H9 (cell line): ENCODE data around the gene ADAM23. TPM values are rescaled to one million over a fixed set of nuclear protein-coding genes. Genes with fewer than 3 reads are reported as not detected.

Experiments used
- DNase-seq: peaks from one replicate; pipeline ENCODE4 v3.0.0-alpha.2; 2017
- H2AFZ ChIP-seq: one replicate; pipeline ENCODE4 v1.6.1; 2013; ENCODE audit warnings: mild to moderate bottlenecking, low read length, control low read depth, moderate library complexity
- H2AK5ac ChIP-seq: 2 replicates; pipeline ENCODE4 v1.6.1; 2013; ENCODE audit warnings: low read length, control low read depth, mixed read lengths; ENCODE audit not compliant: insufficient read length
- H2BK120ac ChIP-seq: one replicate; pipeline ENCODE4 v1.6.1; 2013; ENCODE audit warnings: low read depth, mild to moderate bottlenecking, low read length, control low read depth, inconsistent platforms; ENCODE audit not compliant: poor library complexity, severe bottlenecking
- H2BK12ac ChIP-seq: 2 replicates; pipeline ENCODE4 v1.6.1; 2013; ENCODE audit warnings: low read length, control low read depth, mixed read lengths, low read depth; ENCODE audit not compliant: insufficient read length
- H2BK15ac ChIP-seq: 2 replicates; pipeline ENCODE4 v1.6.1; 2013; ENCODE audit warnings: low read depth, low read length, control low read depth
- H2BK20ac ChIP-seq: one replicate; pipeline ENCODE4 v1.6.1; 2013; ENCODE audit warnings: low read depth, mild to moderate bottlenecking, low read length, control low read depth, inconsistent platforms; ENCODE audit not compliant: poor library complexity, severe bottlenecking
- H2BK5ac ChIP-seq: 2 replicates; pipeline ENCODE4 v1.6.1; 2013; ENCODE audit warnings: low read length, control low read depth, mixed read lengths; ENCODE audit not compliant: insufficient read length
- H3K14ac ChIP-seq: 2 replicates; pipeline ENCODE4 v1.6.1; 2013; ENCODE audit warnings: low read length, control low read depth; ENCODE audit not compliant: insufficient read depth
- H3K18ac ChIP-seq: 2 replicates; pipeline ENCODE4 v1.6.1; 2013; ENCODE audit warnings: low read depth, mild to moderate bottlenecking, mixed read lengths, low read length, control low read depth; ENCODE audit not compliant: insufficient read length
- H3K23ac ChIP-seq: 2 replicates; pipeline ENCODE4 v1.6.1; 2013; ENCODE audit warnings: low read length, control low read depth, mixed read lengths, low read depth; ENCODE audit not compliant: insufficient read length
- H3K23me2 ChIP-seq: 2 replicates; pipeline ENCODE4 v1.6.1; 2013; ENCODE audit warnings: low read depth, mild to moderate bottlenecking, mixed read lengths, low read length, control low read depth; ENCODE audit not compliant: insufficient read length, poor library complexity, severe bottlenecking
- H3K27ac ChIP-seq: 2 replicates; pipeline ENCODE4 v1.5.1; 2013; ENCODE audit warnings: low read length, control low read depth, mixed read lengths, low read depth; ENCODE audit not compliant: insufficient read length
- H3K27me3 ChIP-seq: 2 replicates; pipeline ENCODE4 v1.6.1; 2013; ENCODE audit warnings: low read length, control low read depth, inconsistent platforms; ENCODE audit not compliant: insufficient read depth
- H3K4ac ChIP-seq: 2 replicates; pipeline ENCODE4 v1.6.1; 2013; ENCODE audit warnings: low read depth, mild to moderate bottlenecking, control low read depth, inconsistent platforms, low read length, moderate library complexity
- H3K4me1 ChIP-seq: 2 replicates; pipeline ENCODE4 v1.6.1; 2013; ENCODE audit warnings: low read length, control low read depth, inconsistent platforms; ENCODE audit not compliant: insufficient read depth
- H3K4me2 ChIP-seq: 2 replicates; pipeline ENCODE4 v1.6.1; 2013; ENCODE audit warnings: low read length, control low read depth, mixed read lengths; ENCODE audit not compliant: insufficient read length, insufficient read depth
- H3K56ac ChIP-seq: 2 replicates; pipeline ENCODE4 v1.6.1; 2013; ENCODE audit warnings: low read depth, mild to moderate bottlenecking, mixed read lengths, low read length, control low read depth; ENCODE audit not compliant: insufficient read length
- H3K79me1 ChIP-seq: 2 replicates; pipeline ENCODE4 v1.6.1; 2013; ENCODE audit warnings: low read depth, mild to moderate bottlenecking, moderate library complexity, low read length, control low read depth, inconsistent platforms; ENCODE audit not compliant: insufficient read depth, poor library complexity, severe bottlenecking
- H3K79me2 ChIP-seq: 2 replicates; pipeline ENCODE4 v1.6.1; 2013; ENCODE audit warnings: low read length, control low read depth, inconsistent platforms; ENCODE audit not compliant: insufficient read depth
- H3K9ac ChIP-seq: 2 replicates; pipeline ENCODE4 v1.6.1; 2013; ENCODE audit warnings: low read length, control low read depth, mixed read lengths; ENCODE audit not compliant: insufficient read length; ENCODE audit errors: extremely low read depth
- H3K9me3 ChIP-seq: one replicate; pipeline ENCODE4 v1.6.1; 2013; ENCODE audit warnings: low read depth, low read length, inconsistent platforms; ENCODE audit not compliant: control insufficient read depth
- H3T11ph ChIP-seq: one replicate; pipeline ENCODE4 v1.6.1; 2013; ENCODE audit warnings: mild to moderate bottlenecking, low read length, control low read depth, inconsistent platforms
- H4K20me1 ChIP-seq: one replicate; pipeline ENCODE4 v1.6.1; 2013; ENCODE audit not compliant: control insufficient read depth, insufficient read length, insufficient read depth
- H4K5ac ChIP-seq: 2 replicates; pipeline ENCODE4 v1.6.1; 2013; ENCODE audit warnings: low read depth, mild to moderate bottlenecking, mixed read lengths, low read length, control low read depth; ENCODE audit not compliant: insufficient read length
- H4K8ac ChIP-seq: replicated peaks from 2 replicates; pipeline ENCODE4 v1.6.1; 2013; ENCODE audit warnings: low read length, control low read depth, mixed read lengths, low read depth; ENCODE audit not compliant: insufficient read length
- H4K91ac ChIP-seq: 2 replicates; pipeline ENCODE4 v1.6.1; 2013; ENCODE audit warnings: low read depth, mild to moderate bottlenecking, moderate library complexity, mixed read lengths, low read length, control low read depth; ENCODE audit not compliant: insufficient read length
- H3K27ac Mint-ChIP-seq, 3 experiments: 2 replicates in 2 of 3; 3 replicates in 1 of 3; pipeline ENCODE4 v1.8.0; 2020 to 2021; ENCODE audit warnings: mixed read lengths in 3 of 3, mild to moderate bottlenecking in 1 of 3, moderate library complexity in 1 of 3
- H3K27me3 Mint-ChIP-seq: 2 replicates; pipeline ENCODE4 v1.8.0; 2021; ENCODE audit warnings: low read depth, mild to moderate bottlenecking, moderate library complexity, mixed read lengths
- H3K36me3 Mint-ChIP-seq, 3 experiments: 2 replicates in 2 of 3; 3 replicates in 1 of 3; pipeline ENCODE4 v1.8.0; 2020 to 2021; ENCODE audit warnings: low read depth in 3 of 3, mixed read lengths in 3 of 3; ENCODE audit not compliant: insufficient read depth in 1 of 3
- H3K4me1 Mint-ChIP-seq, 2 experiments: 2 replicates each; pipeline ENCODE4 v1.8.0; 2020; ENCODE audit warnings: mixed read lengths in 2 of 2
- H3K4me3 Mint-ChIP-seq, 2 experiments: 2 replicates in 1 of 2; 3 replicates in 1 of 2; pipeline ENCODE4 v1.8.0; 2020 to 2021; ENCODE audit warnings: mild to moderate bottlenecking in 2 of 2, mixed read lengths in 2 of 2, moderate library complexity in 1 of 2
- H3K9me3 Mint-ChIP-seq, 2 experiments: 2 replicates in 1 of 2; 3 replicates in 1 of 2; pipeline ENCODE4 v1.8.0; 2020; ENCODE audit warnings: mild to moderate bottlenecking in 2 of 2, mixed read lengths in 2 of 2, moderate library complexity in 1 of 2
- WGBS: extraction: QIAGEN DNeasy Blood & Tissue Kit; methylation state at CpG from one replicate; pipeline ENCODE4 v1.1.7; 2013; ENCODE audit warnings: missing lambda C conversion rate, low lambda C conversion rate, mixed read lengths; ENCODE audit not compliant: insufficient read length; ENCODE audit errors: extremely low coverage; 5-methylcytosine and 5-hydroxymethylcytosine counted together
- total RNA-seq: library from RNA; stranded (reverse); gene quantifications from 2 replicates; pipeline ENCODE4 v1.2.1, GENCODE V29; 2021
- TF ChIP-seq, protein P1 (sequence below): fragments of 200-600 bp; sonication (generic); conservative IDR thresholded peaks from 3 replicates; pipeline ENCODE4 v1.8.0; 2021; ENCODE audit warnings: antibody characterized with exemption, mild to moderate bottlenecking

Gene ADAM23
- total RNA-seq, 1 experiment from 2014 or later, result 21.4 TPM

DNA sequence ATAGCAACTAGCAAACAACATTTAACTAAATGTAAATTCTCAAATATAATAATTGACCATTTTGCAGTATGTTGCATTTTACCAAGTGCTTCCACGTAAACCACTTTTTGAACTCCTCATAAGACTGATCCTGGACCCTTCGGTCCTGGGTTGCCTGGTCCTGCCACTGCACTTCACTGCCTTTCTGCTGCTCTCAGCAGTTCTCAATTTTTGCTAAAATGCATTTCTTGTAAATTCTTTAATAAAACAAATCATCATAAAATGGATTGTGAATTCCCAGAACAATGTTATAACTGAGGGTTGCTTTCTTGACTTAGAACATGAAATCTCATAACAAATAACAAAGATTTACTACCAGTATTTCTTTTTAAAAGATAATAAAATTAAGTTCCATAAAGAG is 12.9 kb upstream of the ADAM23 start:
- no peak overlapping the region for H3K18ac ChIP-seq
- H2BK5ac ChIP-seq, result no peak overlapping the region
- H2BK15ac ChIP-seq, result no peak overlapping the region
- no peaks in the 10 kb centered on the region for H3K9me3 ChIP-seq
- H3K4me2 ChIP-seq, result no peak overlapping the region
- no CpG with 5 or more reads among the region's 2 CpGs for WGBS
- TF ChIP-seq, protein P1, sequence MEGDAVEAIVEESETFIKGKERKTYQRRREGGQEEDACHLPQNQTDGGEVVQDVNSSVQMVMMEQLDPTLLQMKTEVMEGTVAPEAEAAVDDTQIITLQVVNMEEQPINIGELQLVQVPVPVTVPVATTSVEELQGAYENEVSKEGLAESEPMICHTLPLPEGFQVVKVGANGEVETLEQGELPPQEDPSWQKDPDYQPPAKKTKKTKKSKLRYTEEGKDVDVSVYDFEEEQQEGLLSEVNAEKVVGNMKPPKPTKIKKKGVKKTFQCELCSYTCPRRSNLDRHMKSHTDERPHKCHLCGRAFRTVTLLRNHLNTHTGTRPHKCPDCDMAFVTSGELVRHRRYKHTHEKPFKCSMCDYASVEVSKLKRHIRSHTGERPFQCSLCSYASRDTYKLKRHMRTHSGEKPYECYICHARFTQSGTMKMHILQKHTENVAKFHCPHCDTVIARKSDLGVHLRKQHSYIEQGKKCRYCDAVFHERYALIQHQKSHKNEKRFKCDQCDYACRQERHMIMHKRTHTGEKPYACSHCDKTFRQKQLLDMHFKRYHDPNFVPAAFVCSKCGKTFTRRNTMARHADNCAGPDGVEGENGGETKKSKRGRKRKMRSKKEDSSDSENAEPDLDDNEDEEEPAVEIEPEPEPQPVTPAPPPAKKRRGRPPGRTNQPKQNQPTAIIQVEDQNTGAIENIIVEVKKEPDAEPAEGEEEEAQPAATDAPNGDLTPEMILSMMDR, result no peak
- H3K9ac ChIP-seq, result no peak overlapping the region
- Mint-ChIP-seq H3K36me3 (no peaks in the 10 kb centered on the region), H3K4me1 (peaks cover under 1 to 3% of the 10 kb centered on the region in 2 experiments; a peak in 3 of 4 replicates), H3K27ac (no peak overlapping the region), H3K4me3 (no peak overlapping the region), H3K27me3 (no peaks in the 10 kb centered on the region), H3K9me3 (no peaks in the 10 kb centered on the region)
- H4K5ac ChIP-seq, result no peak overlapping the region
- H2BK20ac ChIP-seq, result no peak overlapping the region
- no peaks in the 10 kb centered on the region for H3K23me2 ChIP-seq
- DNase-seq, result no peak
- H3K14ac ChIP-seq, result no peak overlapping the region
- H4K20me1 ChIP-seq, result no peaks in the 10 kb centered on the region
- no peak overlapping the region for H3K23ac ChIP-seq
- H3K79me1 ChIP-seq, result no peaks in the 10 kb centered on the region
- H4K8ac ChIP-seq, result no peak overlapping the region
- no peak overlapping the region for H2BK12ac ChIP-seq
- H3K27me3 ChIP-seq, result no peaks in the 10 kb centered on the region
- no peak overlapping the region for H3K56ac ChIP-seq
- no peak overlapping the region for H2BK120ac ChIP-seq
- no peak overlapping the region for H3K4ac ChIP-seq
- H2AK5ac ChIP-seq, result no peak overlapping the region
- no peak overlapping the region for H4K91ac ChIP-seq
- H3K4me1 ChIP-seq, result no peaks in the 10 kb centered on the region
- H3T11ph ChIP-seq, result no peak overlapping the region
- H3K27ac ChIP-seq, result no peak overlapping the region
- no peaks in the 10 kb centered on the region for H3K79me2 ChIP-seq
- no peak overlapping the region for H2AFZ ChIP-seq
